Activated naive CD4-positive, alpha-beta T cell (primary cell): ENCODE results near the gene ATP2B2.
"Not testable (repeated sequence)": the region's sequence is repeated elsewhere in the genome, so short reads cannot be mapped to it uniquely, and the experiment has no call there.

ENCODE experiments used
- DNase-seq, 4 experiments: peaks; one replicate each; lab custom pipeline; 2025; lab: John Stamatoyannopoulos, UW

Gene ATP2B2

GRCh38 chr3:10399634-10400033 is 105.8 kb downstream of the ATP2B2 start:
- DNase-seq: no peak

- no peak for DNase-seq
Observed at GRCh38 chr3:10398341-10398740, 107.0 kb downstream of the ATP2B2 start.

- DNase-seq: no peak
Observed at GRCh38 chr3:10397879-10398278, 107.5 kb downstream of the ATP2B2 start.

GRCh38 chr3:10396931-10397330 is 108.5 kb downstream of the ATP2B2 start:
- DNase-seq: no peak

GRCh38 chr3:10396083-10396482 is 109.3 kb downstream of the ATP2B2 start:
- DNase-seq: no peak

- peak in 2 of 4 experiments; percentile 8 to 15 for DNase-seq
Observed at GRCh38 chr3:10395671-10396070, 109.7 kb downstream of the ATP2B2 start.

- DNase-seq: no peak
Observed at GRCh38 chr3:10395196-10395595, 110.2 kb downstream of the ATP2B2 start.

- DNase-seq: no peak
Observed at GRCh38 chr3:10394491-10395025, 110.8 kb downstream of the ATP2B2 start.

- no peak for DNase-seq
Observed at GRCh38 chr3:10393514-10393913, 111.9 kb downstream of the ATP2B2 start.

GRCh38 chr3:10392906-10393461 is 112.4 kb downstream of the ATP2B2 start:
- no peak for DNase-seq

- no peak for DNase-seq
Observed at GRCh38 chr3:10392244-10392643, 113.1 kb downstream of the ATP2B2 start.

- no peak for DNase-seq
Observed at GRCh38 chr3:10391391-10391790, 114.0 kb downstream of the ATP2B2 start.

GRCh38 chr3:10390641-10391373 is 114.6 kb downstream of the ATP2B2 start:
- DNase-seq: no peak

GRCh38 chr3:10389995-10390394 is 115.4 kb downstream of the ATP2B2 start:
- no peak for DNase-seq

- no peak for DNase-seq
Observed at GRCh38 chr3:10389339-10389738, 116.0 kb downstream of the ATP2B2 start.

GRCh38 chr3:10387881-10388609 is 117.3 kb downstream of the ATP2B2 start:
- no peak for DNase-seq

- no peak for DNase-seq
Observed at GRCh38 chr3:10386121-10386520, 119.3 kb downstream of the ATP2B2 start.

- no peak for DNase-seq
Observed at GRCh38 chr3:10384541-10385360, 120.6 kb downstream of the ATP2B2 start.

- no peak for DNase-seq
Observed at GRCh38 chr3:10383850-10384248, 121.5 kb downstream of the ATP2B2 start.

GRCh38 chr3:10382892-10383849 is 122.2 kb downstream of the ATP2B2 start:
- no peak for DNase-seq

GRCh38 chr3:10382445-10382844 is 122.9 kb downstream of the ATP2B2 start:
- not testable (repeated sequence) for DNase-seq
